Stimulated activated CD4-positive, alpha-beta T cell treated with anti-CD3 and anti-CD28 coated beads, Interleukin-12 subunit alpha, Interleukin-12 subunit beta, amount 100 ng/mL, for 24 hours (primary cell): Measurements from ENCODE around the gene ANO3.
A peak's percentile ranks its signal among the peaks of the same experiment; 100 is the strongest.
"Not testable (repeated sequence)": the region's sequence is repeated elsewhere in the genome, so short reads cannot be mapped to it uniquely, and the experiment has no call there.

Experiments
- DNase-seq, 2 experiments: peaks; one replicate each; pipeline ENCODE4 v3.0.0-alpha.2; 2020; ENCODE audit warnings: low read depth in 2 of 2

Gene ANO3

GRCh38 chr11:26623076-26623659 is 291.2 kb downstream of the ANO3 start:
- no peak for DNase-seq

- no peak for DNase-seq
Observed at GRCh38 chr11:26626346-26626745, 294.4 kb downstream of the ANO3 start.

DNA sequence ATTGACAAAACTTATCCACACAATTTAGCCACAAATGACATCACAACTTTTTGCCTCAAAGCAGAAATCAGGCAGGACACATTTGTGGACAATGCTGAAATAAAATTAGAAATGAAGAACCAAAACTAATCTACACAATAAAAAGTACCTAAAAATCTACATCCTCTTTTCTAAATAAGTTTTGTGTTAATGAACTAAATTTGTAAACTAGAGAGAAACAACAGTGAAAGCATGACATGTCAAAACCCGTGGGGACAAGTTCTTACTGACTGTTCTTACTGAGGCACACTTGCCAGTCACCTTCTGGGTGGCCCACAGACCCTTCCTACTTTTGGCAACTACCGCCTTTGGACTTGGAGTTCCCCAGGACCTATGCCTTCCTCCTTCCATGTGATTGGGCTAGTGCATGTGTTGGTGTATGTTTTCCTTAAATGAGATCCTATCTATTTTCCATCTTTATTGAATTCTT is 300.8 kb downstream of the ANO3 start:
- DNase-seq = no peak

GRCh38 chr11:26643314-26643713 is 311.4 kb downstream of the ANO3 start:
- not testable (repeated sequence) for DNase-seq

- DNase-seq = peak in 1 of 2 experiments; percentile 2
Observed at GRCh38 chr11:26649884-26650283, 318.0 kb downstream of the ANO3 start.

DNA sequence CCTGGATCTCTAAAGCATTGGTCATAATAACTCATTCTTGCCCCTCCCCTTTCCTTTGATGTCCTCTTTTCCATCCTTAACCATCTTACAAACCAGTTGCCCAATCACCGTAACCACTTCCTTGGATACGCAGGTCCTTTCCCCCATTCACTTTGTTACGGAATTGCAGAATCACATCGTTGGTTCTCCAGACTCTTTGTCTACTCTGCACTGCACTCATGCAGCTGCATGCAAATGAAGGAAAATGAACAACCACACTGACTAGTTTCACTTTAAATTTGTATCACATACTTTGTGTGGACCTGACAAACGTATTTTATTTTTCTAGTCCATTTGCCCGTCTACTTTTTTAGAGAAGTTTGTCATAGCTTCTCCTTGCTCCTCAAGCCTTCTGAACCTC is 320.0 kb downstream of the ANO3 start:
- no peak for DNase-seq

- DNase-seq = no peak
Observed at GRCh38 chr11:26655287-26655686, 323.4 kb downstream of the ANO3 start.

GRCh38 chr11:26662916-26663315 is 331.0 kb downstream of the ANO3 start:
- no peak for DNase-seq

DNA sequence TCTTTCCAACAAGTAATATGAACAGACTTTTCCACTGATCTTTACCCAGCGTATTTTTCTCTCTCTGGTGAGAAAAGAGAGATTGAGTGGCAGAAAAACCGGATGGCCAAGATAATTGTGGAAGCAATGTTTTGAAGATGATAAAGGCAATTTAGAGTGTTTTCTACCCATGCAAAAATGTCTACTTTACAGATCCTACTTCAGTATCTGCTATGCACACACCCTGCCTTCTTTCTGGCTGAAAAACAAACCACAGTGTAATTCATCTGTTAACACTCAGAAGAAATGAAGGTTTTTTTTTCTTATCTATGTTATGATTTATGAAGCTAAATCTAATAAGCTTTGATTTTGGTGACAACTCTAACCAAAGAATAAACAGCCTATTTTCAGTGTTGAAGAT is 333.1 kb downstream of the ANO3 start:
- no peak for DNase-seq

DNA sequence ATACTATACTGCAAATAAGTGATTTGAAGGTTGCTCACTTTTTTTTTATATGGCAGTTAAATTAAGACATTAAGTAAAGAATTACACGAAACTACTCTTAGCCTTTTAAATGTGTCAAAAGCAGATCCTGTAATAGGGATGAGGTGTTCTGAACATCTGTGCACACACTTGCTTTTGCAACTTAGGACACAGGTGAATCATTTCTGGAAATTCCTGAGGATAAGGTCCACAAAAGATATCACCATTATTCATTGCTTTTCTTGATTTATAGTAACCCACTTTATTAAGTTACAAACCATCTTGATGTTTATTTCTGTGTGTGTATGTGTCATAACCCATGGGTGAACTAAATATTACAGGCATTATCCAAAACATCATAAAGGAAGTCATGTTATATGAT is 334.0 kb downstream of the ANO3 start:
- DNase-seq = no peak

DNA sequence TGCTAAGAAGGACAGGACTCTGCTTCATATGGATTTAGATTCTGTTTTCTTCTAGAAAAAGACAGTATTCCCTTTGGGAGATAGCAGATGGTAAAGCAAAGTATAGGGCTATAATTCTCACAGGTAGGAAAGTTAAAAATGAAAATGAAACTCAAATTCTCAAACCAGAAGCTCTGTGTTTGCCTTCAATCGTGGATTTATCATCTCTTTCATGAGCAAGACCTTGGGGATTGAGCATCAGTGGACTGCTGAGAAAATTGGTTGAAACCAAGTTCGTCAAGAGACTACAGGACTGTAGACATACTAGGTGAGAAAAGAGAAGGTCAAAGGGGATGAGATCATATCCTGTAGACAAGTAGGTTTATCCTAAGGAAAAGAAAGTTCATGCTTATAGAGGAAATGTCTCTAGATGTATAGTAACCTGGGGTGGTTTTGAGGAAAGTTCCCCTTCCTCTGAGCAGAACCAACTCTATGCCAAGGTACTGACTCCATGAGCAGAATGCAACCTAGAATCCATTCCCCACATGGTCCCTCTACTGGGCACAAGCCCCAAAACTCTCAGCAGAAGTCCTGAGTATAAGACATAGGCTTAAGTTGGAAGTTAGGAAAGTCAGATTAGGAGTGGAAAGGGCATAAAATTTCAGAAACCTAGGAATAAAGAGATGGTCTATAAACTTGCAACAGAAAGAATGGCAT is 343.5 kb downstream of the ANO3 start:
- no peak for DNase-seq

DNA sequence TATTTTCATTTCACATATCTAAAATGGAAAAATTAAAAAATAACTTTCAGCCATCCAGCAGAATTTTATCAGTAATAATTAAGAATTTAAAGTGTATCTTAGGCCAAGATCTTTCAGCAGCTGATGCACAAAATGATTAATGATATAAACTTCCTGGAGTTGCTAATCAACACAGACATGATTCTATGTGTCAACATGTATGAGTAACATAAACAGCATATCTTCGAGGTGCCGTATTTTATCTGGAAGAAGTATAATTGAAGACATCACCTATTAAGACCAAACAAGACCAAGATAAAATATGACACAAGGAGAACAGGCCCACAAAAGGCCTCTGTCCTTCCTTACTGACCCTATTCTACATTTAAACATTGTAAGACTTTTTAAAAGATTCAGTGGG is 344.7 kb downstream of the ANO3 start:
- no peak for DNase-seq

DNA sequence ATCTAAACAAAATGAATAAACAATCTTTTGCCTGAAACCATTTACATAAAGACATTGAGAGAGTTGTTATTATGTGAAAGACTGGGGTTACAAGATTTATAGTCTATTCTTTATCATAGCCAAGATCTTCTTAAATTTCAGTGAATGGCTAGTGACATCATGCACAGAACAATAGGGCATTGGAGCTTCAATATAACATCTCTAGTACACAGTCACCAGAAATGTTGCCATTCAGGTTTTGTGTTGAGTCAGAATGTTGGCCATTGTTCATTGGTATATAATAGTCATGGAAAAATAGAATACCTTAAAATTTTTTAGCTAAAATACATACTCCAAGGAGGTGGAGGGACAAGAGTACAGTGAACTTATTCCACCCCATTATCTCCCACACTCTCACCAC is 345.6 kb downstream of the ANO3 start:
- DNase-seq = no peak

- DNase-seq = no peak
Observed at GRCh38 chr11:26687351-26687750, 355.4 kb downstream of the ANO3 start.

DNA sequence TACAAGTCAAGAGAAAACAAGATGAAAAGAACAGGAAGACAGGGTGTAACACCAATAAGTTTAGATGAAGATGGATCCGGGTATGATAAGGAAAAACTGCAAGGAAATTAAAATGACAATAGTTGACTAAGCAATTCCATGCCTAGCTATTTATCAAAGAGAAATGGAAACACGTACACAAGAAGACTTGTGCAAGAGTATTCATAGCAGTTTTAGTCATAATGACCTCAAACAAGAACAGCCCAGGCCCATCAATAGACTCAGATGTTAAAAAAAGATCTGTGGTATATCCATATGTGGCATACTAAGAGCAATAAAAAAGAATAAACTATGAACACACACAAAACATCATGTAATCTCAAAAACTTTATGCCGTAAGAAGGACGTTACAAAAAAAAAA is 356.8 kb downstream of the ANO3 start:
- DNase-seq = no peak

- no peak for DNase-seq
Observed at GRCh38 chr11:26696330-26696729, 364.4 kb downstream of the ANO3 start.

DNA sequence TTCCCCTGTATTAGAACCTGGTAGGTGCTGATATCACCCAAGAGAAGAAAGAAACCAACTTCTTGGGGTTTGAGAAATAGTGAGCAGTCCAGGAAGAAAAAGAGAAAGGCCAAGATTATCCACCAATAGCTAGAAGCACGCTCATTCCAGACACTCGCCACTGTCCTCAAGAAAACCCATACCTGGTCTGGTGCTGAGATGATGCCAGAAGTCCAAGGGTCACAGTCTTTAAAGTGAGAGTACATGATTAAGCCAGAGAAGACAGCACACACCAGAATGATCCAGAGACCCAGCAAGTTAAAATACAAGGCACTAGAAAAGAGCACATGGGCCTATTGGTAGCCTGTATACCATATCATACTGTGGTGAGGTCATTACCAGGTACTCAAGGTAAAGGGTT is 366.3 kb downstream of the ANO3 start:
- DNase-seq = no peak

DNA sequence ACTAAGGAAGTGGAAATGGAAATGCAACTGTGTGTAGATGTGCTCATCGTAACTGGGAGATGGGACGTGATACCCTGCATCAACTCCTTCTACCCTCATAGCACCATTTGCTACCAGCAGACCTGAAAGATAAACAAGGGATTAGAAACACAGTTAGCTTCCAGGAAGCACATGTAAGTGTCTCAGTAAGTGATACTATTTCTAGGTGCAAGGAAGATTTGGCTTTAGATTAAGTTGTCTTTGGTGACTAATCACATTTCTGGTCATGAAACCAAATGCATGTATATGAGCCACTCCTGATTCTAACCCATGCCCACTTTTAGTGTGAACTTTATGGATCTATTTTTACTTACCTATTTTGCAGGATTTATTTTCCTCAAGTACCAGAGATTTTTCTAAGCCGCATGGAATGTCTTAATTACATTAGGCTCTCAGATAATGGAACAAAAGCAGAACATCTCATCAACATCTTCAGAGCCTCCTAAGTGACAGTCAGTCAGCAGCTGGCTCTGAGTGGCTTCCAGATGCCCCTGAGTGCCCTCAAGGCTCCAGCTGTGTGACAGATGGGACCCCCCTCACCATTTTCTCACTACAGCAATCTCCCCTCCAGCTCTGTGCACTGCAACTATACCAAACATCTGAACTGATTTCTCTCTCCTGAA is 368.8 kb downstream of the ANO3 start:
- no peak for DNase-seq

DNA sequence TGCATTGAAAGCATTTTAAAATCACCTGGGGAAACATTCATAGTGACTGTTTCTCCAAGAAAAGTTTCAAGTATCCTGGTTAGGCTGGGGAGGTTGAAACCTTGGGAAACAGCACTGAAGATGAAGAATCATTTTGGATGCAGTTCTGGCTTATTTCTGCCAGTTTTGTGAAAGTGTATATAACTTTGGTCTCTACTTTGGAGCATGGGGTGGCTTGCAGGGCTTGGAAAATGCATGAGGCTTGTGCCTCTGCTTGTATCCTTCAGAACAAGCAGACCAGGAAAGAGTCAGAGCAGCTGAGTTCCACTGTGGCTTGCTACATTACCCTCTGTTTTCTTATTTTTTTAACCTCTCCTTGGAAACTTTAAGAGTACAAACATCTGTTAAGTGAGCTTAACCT is 370.5 kb downstream of the ANO3 start:
- no peak for DNase-seq

- DNase-seq = no peak
Observed at GRCh38 chr11:26703411-26704191, 371.7 kb downstream of the ANO3 start.

GRCh38 chr11:26704249-26704648 is 372.3 kb downstream of the ANO3 start:
- DNase-seq = no peak

DNA sequence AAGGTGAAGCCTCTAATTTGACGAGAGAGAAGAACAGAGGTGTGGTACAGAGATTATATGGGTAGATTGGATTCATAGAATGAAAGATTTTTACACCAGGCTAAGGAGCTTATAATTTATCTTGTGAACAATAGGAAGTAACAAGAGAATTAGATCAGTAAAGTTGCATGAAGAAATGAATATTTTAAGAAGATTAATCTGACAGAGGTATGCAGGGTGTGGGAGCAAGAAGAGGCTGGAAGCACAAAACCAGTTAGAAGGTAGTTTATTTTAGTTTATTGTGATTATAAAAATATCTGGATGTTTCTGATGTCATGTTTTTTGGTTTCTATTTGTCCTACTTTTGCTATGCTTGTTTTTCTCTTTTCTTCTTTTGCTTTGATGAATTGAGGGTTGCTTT is 374.3 kb downstream of the ANO3 start:
- DNase-seq = no peak
